ENCODE results near the gene KCNN4. TPM values are rescaled to one million over a fixed set of nuclear protein-coding genes. Genes with fewer than 3 reads are reported as not detected.

KCNN4 gene
- total RNA-seq, 1 donor from 2014 or later: 0.44 TPM

GRCh38 chr19:43774103-43774939 lies 6.5 kb downstream of the KCNN4 start:
- Mint-ChIP-seq H3K27me3 (ENCODE audit: unreplicated experiment) (peaks cover 9% of the 10 kb centered on the region), H3K4me3 (ENCODE audit: unreplicated experiment) (peak overlapping the region; percentile 79)
- peak; percentile 87 for DNase-seq

GRCh38 chr19:43773725-43774102 lies 7.1 kb downstream of the KCNN4 start:
- Mint-ChIP-seq H3K9me3 (ENCODE audit: unreplicated experiment) (peaks cover 5% of the 10 kb centered on the region), H3K27me3 (ENCODE audit: unreplicated experiment) (peaks cover 7% of the 10 kb centered on the region), H3K36me3 (ENCODE audit: unreplicated experiment) (no peaks in the 10 kb centered on the region), H3K27ac (ENCODE audit: unreplicated experiment) (no peak overlapping the region), H3K4me3 (ENCODE audit: unreplicated experiment) (peak overlapping the region; percentile 79), H3K4me1 (ENCODE audit: low read depth, unreplicated experiment) (no peaks in the 10 kb centered on the region)
- TF ChIP-seq, protein P1, sequence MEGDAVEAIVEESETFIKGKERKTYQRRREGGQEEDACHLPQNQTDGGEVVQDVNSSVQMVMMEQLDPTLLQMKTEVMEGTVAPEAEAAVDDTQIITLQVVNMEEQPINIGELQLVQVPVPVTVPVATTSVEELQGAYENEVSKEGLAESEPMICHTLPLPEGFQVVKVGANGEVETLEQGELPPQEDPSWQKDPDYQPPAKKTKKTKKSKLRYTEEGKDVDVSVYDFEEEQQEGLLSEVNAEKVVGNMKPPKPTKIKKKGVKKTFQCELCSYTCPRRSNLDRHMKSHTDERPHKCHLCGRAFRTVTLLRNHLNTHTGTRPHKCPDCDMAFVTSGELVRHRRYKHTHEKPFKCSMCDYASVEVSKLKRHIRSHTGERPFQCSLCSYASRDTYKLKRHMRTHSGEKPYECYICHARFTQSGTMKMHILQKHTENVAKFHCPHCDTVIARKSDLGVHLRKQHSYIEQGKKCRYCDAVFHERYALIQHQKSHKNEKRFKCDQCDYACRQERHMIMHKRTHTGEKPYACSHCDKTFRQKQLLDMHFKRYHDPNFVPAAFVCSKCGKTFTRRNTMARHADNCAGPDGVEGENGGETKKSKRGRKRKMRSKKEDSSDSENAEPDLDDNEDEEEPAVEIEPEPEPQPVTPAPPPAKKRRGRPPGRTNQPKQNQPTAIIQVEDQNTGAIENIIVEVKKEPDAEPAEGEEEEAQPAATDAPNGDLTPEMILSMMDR (IDR thresholded peaks at IDR 0.05; ENCODE audit: partially characterized antibody, unreplicated experiment): no peak
- no peak for DNase-seq

More at GRCh38 chr19:43774103-43774939, 6.5 kb downstream of the KCNN4 start:
- Mint-ChIP-seq H3K27ac (ENCODE audit: unreplicated experiment) (no peak overlapping the region), H3K9me3 (ENCODE audit: unreplicated experiment) (peaks cover 3% of the 10 kb centered on the region), H3K36me3 (ENCODE audit: unreplicated experiment) (no peaks in the 10 kb centered on the region), H3K4me1 (ENCODE audit: low read depth, unreplicated experiment) (no peaks in the 10 kb centered on the region)
- TF ChIP-seq, protein P1 (IDR thresholded peaks at IDR 0.05; ENCODE audit: partially characterized antibody, unreplicated experiment): peak; percentile 76

DNA sequence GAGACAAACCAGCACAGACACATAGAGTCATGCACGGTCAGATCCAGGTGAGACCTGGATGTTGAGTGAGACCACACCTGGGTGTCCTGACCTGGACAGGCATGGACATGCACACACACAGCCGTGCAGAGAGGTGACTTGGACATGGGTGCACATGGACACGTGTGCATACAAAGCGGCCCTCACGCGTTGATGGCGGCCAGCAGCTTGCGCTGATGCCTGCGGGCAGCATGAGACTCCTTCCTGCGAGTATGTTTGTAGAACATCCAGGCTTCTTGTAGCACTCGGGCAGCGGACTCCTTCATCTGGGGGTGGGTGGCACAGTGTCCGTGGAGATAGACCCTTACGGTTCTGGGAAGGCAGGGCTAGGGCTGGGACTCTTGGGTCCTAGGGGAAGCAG lies 11.5 kb downstream of the KCNN4 start:
- Mint-ChIP-seq H3K4me1 (ENCODE audit: low read depth, unreplicated experiment) (no peaks in the 10 kb centered on the region), H3K27me3 (ENCODE audit: unreplicated experiment) (peaks cover 3% of the 10 kb centered on the region), H3K4me3 (ENCODE audit: unreplicated experiment) (no peak overlapping the region), H3K9me3 (ENCODE audit: unreplicated experiment) (peaks cover 3% of the 10 kb centered on the region), H3K27ac (ENCODE audit: unreplicated experiment) (no peak overlapping the region), H3K36me3 (ENCODE audit: unreplicated experiment) (no peaks in the 10 kb centered on the region)
- TF ChIP-seq, protein P1 (IDR thresholded peaks at IDR 0.05; ENCODE audit: partially characterized antibody, unreplicated experiment): no peak
- DNase-seq: no peak

DNA sequence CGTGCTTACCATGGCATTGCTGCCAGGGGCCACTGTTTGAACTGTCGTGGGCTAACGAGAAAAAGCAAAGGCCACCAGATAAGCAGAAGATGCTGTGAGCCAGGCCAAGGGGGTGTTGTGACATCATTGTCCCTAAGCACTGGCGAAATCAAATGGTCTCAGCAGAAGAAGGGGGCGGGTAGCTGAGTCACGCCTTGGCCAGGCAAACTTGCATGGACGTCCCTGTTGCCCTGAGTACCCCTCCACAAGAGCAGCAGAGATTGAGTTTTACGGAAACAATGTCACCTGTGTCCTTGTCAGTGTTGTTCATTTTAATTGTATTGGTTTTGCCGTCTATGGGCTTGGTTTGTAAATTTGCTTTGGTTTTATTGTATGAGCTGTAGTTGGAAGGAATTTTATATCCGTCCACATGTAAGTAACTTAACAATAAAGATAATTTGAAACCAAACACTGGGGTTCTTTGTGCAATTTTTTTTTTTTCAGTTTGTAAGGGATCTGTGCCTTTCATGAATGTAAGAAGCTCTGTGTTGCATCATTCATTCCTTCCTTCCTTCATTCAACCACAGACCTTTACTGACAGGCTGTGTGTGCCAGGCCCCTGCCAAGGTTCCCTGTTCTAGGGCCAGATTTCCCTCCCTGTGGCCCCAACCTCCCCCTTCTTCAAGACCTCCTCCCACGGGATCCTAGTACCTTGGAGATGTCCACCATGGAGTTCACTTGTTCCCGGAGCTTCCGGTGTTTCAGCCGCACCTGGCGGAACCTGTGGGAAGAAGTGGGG lies 12.3 kb downstream of the KCNN4 start:
- Mint-ChIP-seq H3K9me3 (ENCODE audit: unreplicated experiment) (peaks cover 3% of the 10 kb centered on the region), H3K36me3 (ENCODE audit: unreplicated experiment) (no peaks in the 10 kb centered on the region), H3K4me1 (ENCODE audit: low read depth, unreplicated experiment) (no peaks in the 10 kb centered on the region), H3K27ac (ENCODE audit: unreplicated experiment) (peak overlapping the region; percentile 48), H3K27me3 (ENCODE audit: unreplicated experiment) (peaks cover 3% of the 10 kb centered on the region), H3K4me3 (ENCODE audit: unreplicated experiment) (no peak overlapping the region)
- TF ChIP-seq, protein P1 (IDR thresholded peaks at IDR 0.05; ENCODE audit: partially characterized antibody, unreplicated experiment): no peak
- no peak for DNase-seq
